ENCODE data around the gene FAM156A.

- TF ChIP-seq POLR2AphosphoS5 (IDR thresholded peaks at IDR 0.05): no peak
- TF ChIP-seq CTCF (IDR thresholded peaks at IDR 0.05): no peak
- TF ChIP-seq POLR2A (IDR thresholded peaks at IDR 0.05): no peak
These were observed 47.0 kb upstream of the FAM156A start for GRCh38 chrX:53005327-53005726.

All from prostate gland (tissue), 2 donors.